ENCODE data around the gene CHST4.
"Not testable (repeated sequence)": the region's sequence is repeated elsewhere in the genome, so short reads cannot be mapped to it uniquely, and the experiment has no call there.

Gene CHST4

DNA sequence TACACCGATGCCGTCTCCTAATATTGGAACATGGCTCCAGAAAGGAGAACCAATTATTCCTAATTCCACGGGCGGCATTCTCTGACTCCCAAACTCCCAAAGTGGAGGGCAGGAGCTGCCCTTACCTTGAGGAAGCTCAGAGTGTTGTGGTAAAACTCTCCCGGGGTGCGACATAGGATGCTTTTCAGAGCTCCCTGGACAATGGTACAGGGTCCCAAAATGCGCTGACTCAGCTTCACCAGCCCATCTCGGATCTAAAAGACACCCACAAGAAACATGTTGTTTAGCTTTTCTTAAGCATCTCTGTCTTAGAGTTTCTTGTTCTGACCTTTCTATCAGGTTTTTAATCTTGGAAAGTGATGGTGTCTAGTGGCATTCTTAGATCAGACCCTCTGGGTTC is 43.9 kb downstream of the CHST4 start:
- DNase-seq = no peak

DNA sequence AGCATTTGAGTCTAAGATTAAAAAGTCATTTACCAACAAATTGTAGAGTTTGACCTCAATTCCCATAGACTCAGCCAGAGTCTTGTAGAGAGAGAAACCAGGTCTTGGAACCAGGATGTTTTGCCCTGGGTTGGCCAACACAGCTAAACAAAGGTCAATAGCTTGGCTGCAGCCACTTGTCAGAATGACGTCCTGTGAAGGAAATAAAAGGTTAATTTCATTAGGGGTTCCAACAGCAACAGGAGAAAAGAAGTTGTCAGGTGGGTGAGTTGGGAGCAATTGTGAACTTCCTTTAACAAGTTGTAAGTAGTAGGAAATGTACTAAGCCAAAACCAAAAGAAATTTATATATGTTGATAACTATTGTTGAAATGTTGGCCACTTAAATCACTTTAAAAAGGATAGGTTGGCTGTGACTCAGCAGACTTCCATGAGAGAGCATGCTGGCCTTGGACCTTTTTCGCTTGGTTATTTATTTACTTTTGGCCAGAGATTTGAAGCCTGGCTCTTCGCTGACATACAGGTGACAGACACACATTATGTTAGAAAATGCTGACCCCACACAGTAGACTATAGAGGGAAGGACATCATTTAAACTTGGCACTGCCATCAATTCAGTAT is 46.4 kb downstream of the CHST4 start:
- no peak for DNase-seq

GRCh38 chr16:71573387-71574094 is 47.3 kb downstream of the CHST4 start:
- DNase-seq = no peak

GRCh38 chr16:71574702-71575101 is 48.5 kb downstream of the CHST4 start:
- DNase-seq = no peak

- DNase-seq = no peak
Measured at GRCh38 chr16:71576971-71577370, 50.7 kb downstream of the CHST4 start, which contains the start of gene TAT. TSS of gene TAT (minus strand) at chr16:71577092. CDS start at chr16:71576415, 677 bp downstream.

GRCh38 chr16:71582553-71582848 is 56.3 kb downstream of the CHST4 start:
- not testable (repeated sequence) for DNase-seq

- DNase-seq = no peak
Measured at GRCh38 chr16:71584543-71585317, 58.5 kb downstream of the CHST4 start.

GRCh38 chr16:71585318-71585703 is 59.1 kb downstream of the CHST4 start:
- DNase-seq = no peak

Data from CD4-positive, alpha-beta T cell treated with Interleukin-4 for 4 hours (primary cell).